ENCODE results near the gene TESK1.
"Not testable (repeated sequence)": the region's sequence is repeated elsewhere in the genome, so short reads cannot be mapped to it uniquely, and the experiment has no call there.

DNA sequence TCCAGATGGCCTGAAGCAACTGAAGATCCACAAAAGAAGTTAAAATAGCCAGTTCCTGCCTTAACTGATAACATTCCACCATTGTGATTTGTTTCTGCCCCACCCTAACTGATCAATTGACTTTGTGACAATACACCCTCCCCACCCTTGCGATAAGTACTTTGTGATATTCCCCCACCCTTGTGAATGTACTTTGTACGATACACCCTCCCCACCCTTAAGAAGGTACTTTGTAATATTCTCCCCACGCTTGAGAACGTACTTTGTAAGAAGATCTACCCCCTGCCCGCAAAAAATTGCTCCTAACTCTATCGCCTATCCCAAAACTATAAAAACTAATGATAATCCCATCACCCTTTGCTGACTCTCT lies 31.8 kb downstream of the TESK1 start:
- not testable (repeated sequence) for TF ChIP-seq EZH2phosphoT487 (IDR thresholded peaks at IDR 0.05; ENCODE audit: insufficient read depth, low read depth); EZH2 (IDR thresholded peaks at IDR 0.05; ENCODE audit: insufficient read depth, poor library complexity, severe bottlenecking)

All from GM23248 (cell line).